Stimulated activated CD4-positive, alpha-beta T cell treated with anti-CD3 and anti-CD28 coated beads, Interleukin-2, amount 100 ng/mL, for 48 hours (primary cell): ENCODE data around the gene CLHC1.
"Not testable (repeated sequence)": the region's sequence is repeated elsewhere in the genome, so short reads cannot be mapped to it uniquely, and the experiment has no call there.

Source experiments
- DNase-seq, 2 donors: peaks; one replicate each; pipeline ENCODE4 v3.0.0-alpha.2; 2020

CLHC1 gene

DNA sequence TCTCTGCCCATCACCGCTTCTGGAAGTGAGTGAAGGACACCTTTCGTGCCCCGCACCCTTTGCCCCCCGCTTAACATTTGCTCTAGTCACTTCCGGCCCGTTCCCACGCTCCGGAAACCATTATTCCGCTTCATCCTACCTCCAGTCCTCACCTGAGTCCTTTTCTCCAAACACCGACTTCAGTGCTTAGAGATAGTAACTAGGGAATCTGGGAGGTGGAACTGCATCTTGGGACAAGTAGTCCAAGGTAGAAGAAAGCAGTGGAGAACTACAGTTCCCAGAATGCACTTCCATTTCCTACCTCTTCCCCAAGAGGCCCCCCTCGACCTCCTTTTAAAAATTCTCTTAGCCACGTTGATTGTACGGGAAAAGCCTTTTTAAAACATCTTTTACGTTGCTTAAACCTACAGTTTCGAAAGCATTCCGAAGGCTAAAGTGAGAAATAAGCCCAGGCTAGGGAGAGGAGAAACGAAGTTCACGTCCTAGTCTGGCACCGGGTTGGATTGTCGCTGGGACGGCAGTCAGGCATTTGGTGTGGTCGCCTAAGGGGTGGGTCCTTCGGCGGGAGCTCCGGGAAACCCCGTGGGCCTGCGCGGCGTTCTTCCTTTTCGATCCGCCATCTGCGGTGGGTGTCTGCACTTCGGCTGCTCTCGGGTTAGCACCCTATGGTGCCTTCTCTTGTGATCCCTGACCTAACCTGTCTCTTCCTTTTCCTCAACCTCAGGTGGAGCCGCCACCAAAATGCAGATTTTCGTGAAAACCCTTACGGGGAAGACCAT, at the start of gene CLHC1, which contains the start of gene RPS27A:
Gene CLHC1, minus strand, starts transcription at position 210 of the 779 bp plus-strand sequence. CDS start 9,882 bp downstream, outside the sequence.
Gene RPS27A, plus strand, starts transcription at position 605 of the 779 bp plus-strand sequence. Its CDS starts 137 bp downstream, at position 742.
- DNase-seq: peak; percentile 94 to 97

GRCh38 chr2:55280851-55281546, 48.9 kb upstream of the CLHC1 start:
- DNase-seq: not testable (repeated sequence)

DNA sequence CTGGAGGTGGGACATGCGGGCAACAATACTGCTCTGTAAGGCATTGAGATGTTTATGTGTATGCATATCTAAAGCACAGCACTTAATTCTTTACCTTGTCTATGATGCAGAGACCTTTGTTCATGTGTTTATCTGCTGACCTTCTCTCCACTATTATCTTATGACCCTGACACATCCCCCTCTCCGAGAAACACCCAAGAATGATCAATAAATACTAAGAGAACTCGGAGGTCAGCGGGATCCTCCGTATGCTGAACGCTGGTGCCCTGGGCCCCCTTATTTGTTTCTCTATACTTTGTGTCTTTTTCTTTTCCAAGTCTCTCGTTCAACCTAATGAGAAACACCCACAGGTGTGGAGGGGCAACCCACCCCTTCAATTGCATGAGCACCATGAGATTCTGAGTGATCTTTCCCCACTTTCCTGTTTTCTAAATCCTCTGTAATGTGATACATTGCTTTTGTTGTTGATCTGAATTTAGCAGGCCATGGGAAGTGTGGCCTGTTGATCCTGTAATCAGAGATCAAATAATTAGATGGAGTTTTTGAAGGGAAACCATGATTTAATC, 47.8 kb upstream of the CLHC1 start:
- not testable (repeated sequence) for DNase-seq

GRCh38 chr2:55279214-55279835, 47.2 kb upstream of the CLHC1 start:
- not testable (repeated sequence) for DNase-seq

- no peak for DNase-seq
These were observed 45.2 kb upstream of the CLHC1 start for GRCh38 chr2:55277310-55277709.

DNA sequence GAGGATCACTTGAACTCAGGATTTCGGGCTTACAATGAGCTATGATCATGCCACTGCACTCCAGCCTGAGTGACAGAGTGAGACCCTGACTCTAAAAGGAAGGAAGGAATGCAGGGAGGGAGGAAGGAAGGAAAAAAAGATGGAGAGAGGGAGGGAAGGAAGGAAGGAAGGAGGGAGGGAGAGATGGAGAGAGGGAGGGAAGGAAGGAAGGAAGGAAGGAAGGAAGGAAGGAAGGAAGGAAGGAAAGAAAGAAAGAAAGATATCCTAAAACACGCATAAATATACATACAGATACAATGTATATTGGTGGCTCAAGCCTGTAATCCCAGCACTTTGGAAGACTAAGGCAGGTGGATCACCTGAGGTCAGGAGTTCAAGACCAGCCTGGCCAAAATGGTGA, 42.3 kb upstream of the CLHC1 start:
- DNase-seq: not testable (repeated sequence)

- no peak for DNase-seq
These were observed 37.5 kb upstream of the CLHC1 start for GRCh38 chr2:55269645-55269990.

DNA sequence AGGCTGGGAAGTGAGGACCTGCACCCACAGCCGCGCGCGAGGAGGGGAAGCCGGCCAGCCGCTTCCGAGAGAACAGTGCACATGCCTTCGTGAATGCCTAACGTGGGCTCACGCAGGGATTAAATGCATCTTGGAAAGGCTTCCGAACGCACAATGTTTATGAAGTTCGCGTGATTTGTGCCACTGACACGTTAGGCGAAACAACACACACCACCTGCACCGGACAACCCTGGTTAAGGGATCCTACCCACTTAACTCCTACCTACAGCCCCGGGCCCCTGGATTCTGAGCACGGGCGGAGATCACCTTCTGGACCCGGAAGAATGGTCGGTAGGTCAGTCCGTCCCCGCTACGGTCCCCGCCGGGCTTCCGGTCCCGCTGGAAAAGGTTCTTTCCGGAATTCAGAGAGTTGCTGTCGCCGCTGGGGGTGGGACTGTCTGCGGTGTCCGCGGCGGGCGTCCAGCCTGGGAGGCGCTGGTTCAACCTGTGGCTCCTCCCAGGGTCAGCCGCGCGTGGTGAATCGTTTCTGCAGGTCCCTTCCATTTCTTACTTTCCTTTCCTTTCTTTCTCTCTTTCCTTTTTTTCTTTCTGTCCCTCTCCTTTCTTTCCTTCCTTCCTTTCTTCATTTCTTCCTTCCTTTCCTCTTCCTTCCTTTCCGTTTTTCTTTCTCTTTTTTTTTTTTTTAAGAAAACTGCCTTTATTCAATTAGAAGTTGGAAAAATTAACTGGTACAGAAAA, 37.0 kb upstream of the CLHC1 start, which contains the start of gene MTIF2:
Gene MTIF2, minus strand, starts transcription at position 325 of the 738 bp plus-strand sequence. CDS start 5,373 bp downstream, outside the sequence.
- peak; percentile 87 to 89 for DNase-seq

GRCh38 chr2:55268288-55268906, 36.3 kb upstream of the CLHC1 start:
- DNase-seq: no peak

- DNase-seq: not testable (repeated sequence)
These were observed 27.5 kb upstream of the CLHC1 start for GRCh38 chr2:55259586-55259985.

DNA sequence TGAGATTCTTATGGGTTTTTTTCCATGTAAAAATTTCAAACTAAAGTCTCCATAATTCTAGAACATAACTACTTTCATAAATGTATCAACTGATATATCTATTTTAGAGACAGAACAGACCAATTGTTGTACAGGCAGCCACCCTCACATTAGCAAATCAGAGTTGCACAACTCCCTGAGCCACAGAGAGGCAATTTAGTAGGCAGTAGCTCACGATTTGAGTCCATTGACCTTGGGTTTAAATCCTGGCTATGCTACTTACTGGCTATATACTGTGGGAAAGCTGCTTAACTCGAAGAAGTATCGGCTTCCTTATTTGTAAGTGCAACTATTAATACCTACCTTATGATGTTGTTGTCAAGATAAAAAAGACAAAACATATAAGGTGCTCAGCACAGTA, 20.7 kb upstream of the CLHC1 start:
- no peak for DNase-seq

GRCh38 chr2:55247025-55247424, 14.9 kb upstream of the CLHC1 start:
- no peak for DNase-seq

GRCh38 chr2:55245411-55245810, 13.3 kb upstream of the CLHC1 start:
- no peak for DNase-seq

DNA sequence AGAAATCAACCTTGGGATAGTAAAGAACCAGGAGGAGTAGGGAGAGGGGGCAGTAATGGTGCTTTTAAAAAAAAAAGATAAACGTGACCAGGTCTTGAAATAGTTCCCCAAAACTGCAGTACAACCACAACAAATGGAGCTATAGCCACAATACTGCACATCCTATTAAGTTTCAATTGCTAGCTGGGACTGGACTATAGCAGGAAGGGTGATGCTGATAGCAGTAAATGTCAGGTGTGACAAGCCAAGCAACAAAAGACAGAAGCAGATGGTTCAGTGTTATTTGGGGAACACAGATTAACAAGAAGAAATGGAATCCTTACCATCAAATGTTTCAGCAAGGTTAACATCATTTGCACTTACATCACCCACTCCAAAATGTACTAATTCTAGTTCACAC, 10.5 kb upstream of the CLHC1 start:
- no peak for DNase-seq

- not testable (repeated sequence) for DNase-seq
These were observed 9.5 kb upstream of the CLHC1 start for GRCh38 chr2:55241582-55241981.

DNA sequence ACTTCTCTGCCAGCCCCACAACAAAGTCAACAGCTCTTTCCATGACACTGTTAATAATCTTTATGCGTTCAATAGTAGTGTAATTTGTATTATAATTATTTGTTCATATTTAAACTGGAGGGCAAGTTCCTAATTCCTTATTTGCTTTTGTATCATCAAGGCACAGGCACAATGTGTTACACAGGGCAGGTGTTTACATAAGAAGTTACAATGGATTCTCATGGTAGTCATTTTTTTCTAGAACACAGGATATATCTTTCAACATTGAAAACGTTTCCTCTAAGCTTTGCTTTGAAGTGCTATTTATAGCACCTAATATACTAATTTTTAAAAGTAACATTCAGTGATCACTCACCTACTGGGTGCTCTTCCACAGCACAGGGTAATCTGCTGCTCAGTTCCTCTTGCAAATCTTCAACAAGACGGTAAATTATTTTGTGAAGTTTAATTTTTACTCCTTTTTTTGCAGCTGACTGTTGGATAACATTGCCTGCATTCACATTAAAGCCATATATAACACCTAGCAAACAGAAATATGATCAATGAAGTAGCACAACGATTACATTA, 7.6 kb upstream of the CLHC1 start:
- no peak for DNase-seq

DNA sequence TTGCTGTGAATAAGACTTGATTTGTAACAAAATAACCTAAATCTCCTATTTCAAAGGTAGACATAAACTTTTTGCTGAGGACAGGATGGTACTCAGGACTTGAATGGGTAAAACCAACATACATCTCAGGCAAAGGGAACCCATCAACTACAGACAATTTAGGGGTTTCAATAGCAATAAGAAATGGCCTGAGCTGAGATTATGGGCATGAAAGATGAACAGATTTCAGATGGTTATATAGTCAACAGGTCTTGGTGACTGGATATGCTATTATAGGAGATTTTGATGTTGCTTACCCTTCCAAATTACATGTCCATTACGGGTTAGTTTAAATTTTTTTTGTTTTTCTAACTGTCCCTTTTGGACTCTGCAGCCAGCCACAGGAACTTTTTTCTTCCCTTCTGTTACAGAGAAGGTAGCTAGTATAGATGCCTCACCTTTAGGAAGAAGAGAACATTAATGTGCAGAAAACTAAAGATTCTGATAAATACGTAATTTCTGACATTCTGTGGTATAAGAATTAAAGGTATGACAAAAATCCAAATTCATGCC, 5.0 kb upstream of the CLHC1 start:
- DNase-seq: no peak

GRCh38 chr2:55235724-55236538, 3.8 kb upstream of the CLHC1 start:
- DNase-seq: no peak

- DNase-seq: no peak
These were observed 1.5 kb upstream of the CLHC1 start for GRCh38 chr2:55233658-55233940.

DNA sequence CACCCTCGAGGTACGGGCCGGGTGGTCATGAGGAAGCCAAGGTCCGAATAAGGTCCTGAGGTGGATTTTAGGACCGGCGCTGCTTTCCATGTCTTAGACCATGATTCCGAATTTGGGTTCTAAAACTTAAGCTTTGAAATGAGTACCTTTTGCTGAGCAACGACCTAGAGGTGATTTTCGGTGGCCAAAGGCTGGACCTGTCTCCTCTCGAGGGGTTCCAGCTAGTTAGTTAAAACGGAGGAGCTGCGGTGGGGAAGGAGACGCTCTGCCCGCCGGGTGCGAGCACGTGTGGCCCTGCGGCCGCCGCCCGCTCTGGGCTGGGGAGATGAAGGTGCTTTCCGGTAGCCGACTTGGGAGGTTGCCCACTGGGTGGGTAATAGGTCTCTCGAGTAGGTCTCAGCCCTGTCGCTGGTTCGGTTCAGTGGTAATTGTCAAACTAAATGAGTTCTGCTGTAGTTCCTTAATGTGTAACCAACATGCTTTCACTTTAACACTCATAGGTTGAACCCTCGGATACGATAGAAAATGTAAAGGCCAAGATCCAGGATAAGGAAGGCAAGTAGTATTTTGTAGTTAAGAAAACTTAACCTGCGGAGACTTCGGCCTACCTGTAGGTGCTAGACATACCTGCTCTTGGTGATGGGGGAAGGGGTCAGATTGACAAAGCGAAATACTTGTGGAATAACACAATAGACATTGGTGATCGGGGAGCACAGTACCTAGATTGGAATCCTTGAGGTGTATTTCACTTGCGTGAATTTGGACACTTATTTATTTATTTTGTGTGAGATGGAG, 967 bp upstream of the CLHC1 start:
- DNase-seq: peak; percentile 21 to 40
